GM19328 (cell line): ENCODE data around the gene NIP7.
"Not testable (repeated sequence)": the region's sequence is repeated elsewhere in the genome, so short reads cannot be mapped to it uniquely, and the experiment has no call there.

Source experiments
- ATAC-seq: cut with Tn5 transposase; IDR thresholded peaks from one replicate; pipeline ENCODE4 v1.9.1; 2021; ENCODE audit warnings: mild to moderate bottlenecking, moderate library complexity; ENCODE audit not compliant: unreplicated experiment

Gene NIP7

DNA sequence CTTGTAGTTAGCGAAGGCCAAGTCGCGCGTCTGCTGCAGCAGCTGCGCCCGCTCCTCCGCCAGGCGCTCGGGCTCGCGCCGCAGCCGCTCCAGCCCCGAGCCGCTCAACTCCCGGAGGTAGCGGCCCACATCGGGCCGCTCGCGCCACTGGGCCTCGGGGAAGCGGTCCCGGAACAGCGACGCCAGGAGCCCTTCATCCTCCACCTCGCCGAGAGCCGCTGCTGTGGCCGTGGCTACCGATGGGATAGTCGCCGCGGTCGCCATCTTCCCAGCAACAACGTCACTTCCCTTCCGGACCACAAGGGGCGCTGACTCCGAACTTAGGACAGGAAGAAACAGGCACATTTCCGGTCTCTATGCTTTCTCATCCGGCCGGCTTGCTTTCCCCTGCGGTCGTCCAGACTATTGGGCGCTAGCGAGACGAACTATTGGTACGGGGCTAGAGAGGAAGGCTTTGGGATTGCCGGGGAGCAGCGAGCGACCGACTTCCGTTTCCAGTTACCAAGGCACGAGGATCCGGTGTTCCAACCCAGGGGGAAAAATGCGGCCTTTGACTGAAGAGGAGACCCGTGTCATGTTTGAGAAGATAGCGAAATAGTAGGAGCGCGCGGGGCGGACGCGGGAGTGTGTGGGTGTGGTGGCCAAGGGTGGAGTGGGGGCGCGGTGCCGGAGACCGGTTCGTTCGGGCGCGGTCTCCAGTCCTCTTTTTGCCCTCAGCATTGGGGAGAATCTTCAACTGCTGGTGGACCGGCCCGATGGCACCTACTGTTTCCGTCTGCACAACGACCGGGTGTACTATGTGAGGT, at the start of gene NIP7, which contains the start of gene COG8:
Gene NIP7 (plus strand): TSS at position 484 of the 806 bp plus-strand sequence. CDS start 58 bp downstream, at position 542.
Gene COG8 (minus strand): TSS at position 276 of the 806 bp plus-strand sequence. CDS start 12 bp downstream, at position 264.
- ATAC-seq = peak; percentile 81

DNA sequence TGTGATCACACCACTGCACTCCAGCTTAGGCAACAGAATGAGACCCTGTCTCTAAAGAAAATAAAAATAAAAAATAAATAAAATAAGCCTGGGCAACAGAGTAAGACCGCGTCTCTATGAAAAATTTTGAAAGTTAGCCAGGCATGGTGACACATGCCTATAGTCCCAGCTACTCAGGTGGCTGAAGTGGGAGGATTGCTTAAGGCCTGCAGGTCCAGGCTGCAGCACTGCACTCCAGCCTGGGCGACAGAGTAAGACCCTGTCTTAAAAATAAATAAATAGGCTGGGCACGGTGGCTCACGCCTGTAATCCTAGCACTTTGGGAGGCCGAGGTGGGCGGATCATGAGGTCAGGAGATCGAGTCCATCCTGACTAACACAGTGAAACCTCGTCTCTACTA, 47.9 kb upstream of the NIP7 start:
- not testable (repeated sequence) for ATAC-seq

DNA sequence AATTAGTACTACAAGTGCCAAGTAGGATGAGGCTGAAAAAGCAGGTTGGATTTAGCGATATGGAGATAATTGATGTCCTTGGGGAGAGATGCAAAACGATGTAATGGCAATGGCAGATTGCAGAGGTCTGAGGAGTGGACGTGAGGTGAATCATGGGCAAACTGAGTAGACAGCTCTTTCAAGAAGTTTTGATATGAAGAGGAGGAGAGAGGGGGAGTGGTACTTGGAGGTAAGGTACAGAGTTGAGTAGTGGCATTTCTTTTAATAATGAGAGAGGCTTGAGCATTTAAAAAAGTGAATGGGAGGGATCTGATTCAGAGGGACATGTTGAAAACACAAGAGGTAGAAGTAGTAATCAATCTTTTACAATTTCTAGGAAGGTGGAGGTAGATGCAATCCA, 46.2 kb upstream of the NIP7 start:
- no peak for ATAC-seq

DNA sequence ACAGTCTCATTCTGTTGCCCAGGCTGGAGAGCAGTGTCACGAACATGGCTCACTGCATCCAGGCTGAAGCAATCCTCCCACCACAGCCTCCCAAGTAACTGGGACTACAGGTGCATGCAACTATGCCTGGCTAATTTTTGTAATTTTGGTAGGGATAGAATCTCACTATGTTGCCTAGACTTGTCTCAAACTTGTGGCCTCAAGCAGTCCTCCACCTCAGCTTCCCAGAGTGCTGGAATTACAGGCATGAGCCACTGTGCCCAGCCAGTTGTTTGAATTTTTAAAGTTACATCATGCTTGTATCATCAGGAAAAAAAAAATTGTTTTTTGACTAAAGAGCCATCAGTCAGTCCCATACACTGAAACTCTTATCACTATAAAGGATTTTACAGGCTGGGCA, 45.5 kb upstream of the NIP7 start:
- ATAC-seq = no peak

DNA sequence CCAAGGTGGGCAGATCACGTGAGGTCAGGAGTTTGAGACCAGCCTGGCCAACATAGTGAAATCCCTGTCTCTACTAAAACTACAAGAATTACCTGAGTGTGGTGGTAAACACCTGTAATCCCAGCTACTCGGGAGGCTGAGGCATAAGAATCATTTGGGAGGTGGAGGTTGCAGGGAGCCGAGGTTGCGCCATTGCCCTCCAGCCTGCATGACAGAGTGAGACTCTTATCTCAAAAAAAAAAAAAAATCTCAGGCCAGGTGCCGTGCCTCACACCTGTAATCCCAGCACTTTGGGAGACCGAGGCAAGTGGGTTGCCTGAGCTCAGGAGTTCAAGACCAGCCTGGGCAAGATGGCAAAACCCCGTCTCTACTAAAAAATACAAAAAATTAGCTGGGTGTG, 42.8 kb upstream of the NIP7 start:
- ATAC-seq = not testable (repeated sequence)

DNA sequence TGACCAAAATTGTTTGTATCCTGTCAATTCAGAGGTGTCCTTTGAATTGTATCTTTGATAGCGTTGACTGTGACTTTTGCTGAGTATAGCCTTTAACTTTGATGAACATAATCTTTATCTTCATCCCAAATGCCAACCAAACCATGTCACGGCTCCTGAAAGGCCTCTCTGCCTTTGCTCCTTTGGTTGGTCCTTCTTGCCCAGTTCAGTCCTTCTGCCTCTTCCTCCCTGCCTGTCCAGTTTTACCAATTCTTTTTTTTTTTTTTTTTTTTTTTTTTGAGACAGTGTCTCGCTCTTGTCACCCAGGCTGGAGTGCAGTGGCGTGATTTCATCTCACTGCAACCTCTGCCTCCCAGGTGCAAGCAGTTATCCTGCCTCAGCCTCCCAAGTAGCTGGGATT, 41.3 kb upstream of the NIP7 start:
- no peak for ATAC-seq

DNA sequence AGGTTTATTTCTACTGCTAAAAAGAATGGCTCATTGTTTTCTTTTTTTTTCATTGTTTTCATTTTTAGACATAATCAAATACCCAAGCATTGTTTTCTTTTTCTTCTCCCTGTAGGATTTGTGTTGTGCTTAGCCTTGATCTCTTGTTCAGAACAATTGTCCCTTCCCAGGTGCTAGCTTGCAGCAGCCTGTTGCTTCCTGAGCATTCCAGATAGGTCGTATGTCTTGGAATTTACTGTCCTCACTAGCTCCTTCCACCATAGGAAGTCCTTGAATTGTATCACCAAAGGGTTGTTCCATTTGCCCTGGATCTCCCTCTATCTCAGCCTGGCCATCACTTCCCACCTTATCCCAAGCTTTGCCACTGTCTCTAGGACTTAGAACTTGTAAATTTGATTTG, 38.4 kb upstream of the NIP7 start:
- ATAC-seq = no peak

DNA sequence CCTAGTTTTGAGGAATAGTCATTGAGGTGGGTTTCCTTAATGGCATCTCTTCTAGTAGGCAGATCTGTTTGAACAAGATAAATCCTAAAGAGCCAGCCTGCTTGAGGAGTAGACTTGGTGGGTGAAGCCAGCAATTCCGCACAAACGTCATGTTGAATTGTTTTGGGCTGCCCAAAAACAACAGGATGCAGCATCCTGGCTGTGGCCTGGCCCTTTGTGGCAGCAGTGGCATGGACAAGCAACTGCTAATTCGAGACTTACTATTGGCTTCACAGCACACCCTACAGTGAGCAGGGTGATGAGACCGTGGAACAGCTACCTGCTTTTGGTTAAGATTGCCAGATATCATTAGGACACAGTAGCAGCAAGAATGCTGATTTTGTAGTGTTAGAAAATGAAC, 37.7 kb upstream of the NIP7 start:
- no peak for ATAC-seq

DNA sequence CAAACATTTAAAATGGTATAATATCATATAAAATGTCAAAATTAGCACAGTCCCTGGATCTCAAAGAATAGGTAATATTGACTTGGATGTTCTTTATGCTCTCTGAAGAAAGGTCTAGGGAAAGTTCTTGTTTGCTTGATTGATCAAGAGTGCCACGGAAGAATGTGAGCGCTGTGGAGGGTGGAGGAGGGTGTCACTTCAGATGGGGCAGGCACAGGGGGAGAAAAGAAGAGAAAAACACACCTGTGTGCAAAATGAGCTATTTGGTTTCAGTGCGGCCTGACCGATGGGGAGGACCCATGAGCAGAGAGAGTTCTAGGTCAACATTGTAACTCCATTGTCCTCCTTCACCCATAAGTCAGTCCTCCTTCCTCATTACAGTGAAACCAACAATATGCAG, 37.3 kb upstream of the NIP7 start:
- ATAC-seq = no peak

DNA sequence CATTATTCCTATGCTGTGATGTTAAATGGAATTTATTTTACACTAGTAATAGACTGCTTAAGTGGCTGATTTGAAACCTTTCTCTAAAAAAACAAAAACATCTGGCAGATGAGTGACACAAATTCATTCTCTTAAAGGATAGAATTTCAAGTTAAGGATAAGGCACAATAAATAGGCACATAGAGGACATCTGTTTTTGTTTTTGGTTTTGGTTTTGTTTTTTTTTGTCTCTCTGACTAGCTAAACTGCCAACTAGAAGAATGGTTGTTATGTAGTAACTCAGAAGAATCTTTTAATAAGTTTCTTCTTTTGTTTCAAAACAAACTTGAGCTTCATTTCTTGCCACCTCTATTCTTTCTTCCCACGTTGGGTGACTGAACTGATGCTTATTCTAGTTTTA, 33.5 kb upstream of the NIP7 start:
- ATAC-seq = no peak

DNA sequence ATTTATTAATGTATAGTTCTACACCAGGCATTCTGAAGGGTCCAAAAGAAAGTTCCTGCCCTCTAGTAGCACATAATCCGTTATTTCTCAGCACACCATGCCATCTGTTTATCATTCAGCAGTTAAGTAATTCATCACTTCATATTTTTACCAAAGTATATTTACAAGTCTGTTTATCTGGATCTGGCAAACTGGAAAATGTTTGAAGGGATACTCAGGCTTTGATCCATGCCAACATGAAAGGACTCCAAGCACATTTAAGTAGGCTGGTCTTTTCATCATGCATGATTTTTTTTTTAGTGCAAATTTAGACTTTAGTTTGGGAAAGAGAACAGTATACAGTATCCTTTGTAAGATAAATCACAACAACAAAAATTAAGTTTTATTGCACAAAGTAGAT, 32.5 kb upstream of the NIP7 start:
- no peak for ATAC-seq

DNA sequence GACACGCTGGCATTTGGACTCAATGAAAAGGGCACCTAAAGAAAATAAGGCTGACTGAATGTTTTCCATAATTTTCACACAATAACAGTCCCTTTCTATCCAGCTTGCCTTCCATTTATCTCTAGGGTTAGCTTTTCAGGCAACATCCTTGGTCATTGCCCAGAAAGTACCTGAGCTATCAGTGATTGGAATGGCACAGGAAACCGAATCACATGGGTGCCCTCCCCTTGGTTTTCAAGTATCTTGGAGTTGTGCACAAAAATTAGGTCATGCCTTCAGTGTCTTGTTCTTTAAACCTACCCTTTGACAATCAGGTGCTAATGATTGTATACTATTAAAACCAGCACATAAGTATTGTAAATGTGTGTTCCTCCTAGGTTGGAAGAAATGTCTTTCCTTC, 31.7 kb upstream of the NIP7 start:
- ATAC-seq = no peak

DNA sequence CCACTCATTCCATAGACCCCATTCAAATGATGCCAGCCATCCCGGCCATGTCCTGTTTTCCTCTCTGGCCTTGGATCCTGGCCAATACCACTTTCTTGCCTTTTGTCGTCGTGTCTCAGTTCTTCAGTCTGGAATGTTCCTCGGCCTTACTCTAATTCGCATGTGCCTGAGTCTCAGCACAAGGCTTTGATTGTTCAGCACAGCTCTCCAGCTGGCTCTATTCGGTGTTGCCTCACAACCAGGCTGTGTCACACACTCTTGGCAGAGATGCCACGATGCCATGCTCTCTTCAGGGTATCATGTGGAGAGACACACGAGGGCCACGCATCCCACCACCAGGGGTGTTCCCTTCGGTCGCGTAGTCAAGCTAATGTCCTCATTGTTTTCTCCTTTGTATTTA, 30.3 kb upstream of the NIP7 start:
- ATAC-seq = no peak

DNA sequence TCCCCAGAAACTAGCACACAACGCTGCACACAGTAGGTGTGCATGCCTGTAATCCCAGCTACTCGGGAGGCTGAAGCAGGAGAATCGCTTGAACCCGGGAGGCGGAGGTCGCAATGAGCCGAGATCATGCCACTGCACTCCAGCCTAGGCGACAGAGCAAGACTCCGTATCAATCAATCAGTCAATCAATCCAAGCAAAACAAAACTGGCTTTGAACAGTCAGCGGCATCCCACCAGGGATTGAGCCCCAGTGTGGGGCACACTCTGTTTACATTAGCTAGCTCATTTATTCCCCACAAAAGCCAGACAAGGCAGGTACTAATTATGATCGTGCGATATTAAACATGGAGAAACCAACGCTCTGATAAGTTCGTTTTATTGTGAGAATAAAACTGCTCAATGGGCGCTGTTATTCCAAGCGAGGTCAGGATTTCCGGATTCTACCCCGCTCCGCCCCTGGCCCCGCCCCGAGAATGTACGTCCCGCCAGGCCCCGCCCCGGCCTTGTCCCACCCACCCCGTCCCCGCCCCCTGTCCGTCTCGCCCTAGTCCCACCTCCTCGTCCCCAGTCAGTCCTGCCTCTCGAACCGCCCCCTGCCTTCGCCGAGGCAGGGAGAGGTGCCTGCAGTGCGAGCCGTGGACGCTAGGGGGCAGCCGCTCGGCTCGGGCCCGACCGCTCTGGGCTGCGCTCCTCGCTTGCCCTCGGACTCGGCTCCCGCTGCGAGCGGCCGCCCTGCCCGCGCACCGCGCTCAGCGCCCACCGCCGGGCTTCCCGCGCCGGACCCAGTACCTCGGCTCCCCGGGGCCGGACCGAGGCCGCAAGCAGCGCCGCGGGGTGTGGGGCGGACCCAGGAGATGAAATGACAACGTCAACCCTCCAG, 28.7 kb upstream of the NIP7 start, which contains the start of gene VPS4A:
Gene VPS4A (plus strand): TSS at position 698 of the 880 bp plus-strand sequence. CDS start 162 bp downstream, at position 860.
- peak; percentile 94 for ATAC-seq

DNA sequence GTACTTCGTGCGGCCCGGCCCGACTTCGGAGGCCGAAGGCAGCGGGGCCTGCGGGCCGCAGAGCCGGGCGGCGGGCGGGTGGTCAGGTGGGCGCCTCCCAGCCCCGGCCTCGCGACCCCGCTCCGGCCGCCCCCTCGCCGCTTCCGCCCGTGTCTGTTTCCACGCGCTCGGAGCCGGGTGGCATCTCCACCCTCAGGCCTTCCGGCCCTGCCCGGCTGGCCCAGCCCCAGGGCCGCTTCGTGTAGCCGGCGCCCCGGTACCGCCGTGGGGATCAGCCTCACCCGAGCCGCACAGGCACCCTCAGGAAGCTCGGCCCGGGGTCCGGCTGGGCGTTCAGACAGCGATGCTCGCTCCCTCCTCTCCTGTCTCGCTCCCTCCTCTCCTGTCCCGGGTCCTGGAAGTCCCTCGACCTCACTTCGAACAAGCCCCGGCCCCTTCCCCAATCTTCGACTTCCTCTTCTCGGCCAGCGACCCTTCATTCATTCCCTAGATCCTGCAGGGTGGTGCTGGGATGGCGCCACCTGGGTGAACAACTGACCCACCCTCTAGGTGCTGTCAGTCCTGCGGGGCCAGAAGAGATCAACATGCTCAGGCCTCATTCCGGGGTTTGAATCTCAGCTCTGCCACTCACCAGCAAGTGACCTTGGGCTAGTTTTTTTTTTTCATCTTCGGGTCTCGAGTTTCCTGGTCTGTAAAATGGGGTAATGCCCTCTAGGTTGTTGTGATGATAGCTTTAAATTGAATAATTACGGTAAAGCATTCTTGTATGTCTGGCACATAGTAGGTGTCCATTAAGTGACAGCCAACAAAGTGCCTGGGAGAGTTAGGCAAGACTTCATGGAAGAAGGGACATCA, 27.8 kb upstream of the NIP7 start:
- ATAC-seq = peak; percentile 51

DNA sequence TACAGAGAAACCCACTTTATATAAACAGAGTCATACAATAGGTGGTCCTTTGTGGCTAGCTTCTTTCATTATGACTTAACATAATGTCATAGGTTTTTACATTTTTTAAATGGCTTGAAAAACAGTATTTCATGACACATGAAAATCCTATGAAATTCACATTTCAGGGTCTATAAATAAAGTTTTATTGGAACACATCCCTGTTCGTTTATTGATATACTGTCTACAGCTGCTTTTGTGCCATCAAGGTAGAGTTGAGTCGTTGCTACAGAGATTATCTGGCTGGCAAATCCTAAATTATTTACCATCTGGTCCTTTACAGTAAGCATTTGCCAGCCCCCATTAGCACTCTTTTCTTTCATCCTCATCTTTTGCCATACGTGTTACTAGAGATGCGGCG, 26.1 kb upstream of the NIP7 start:
- ATAC-seq = no peak

DNA sequence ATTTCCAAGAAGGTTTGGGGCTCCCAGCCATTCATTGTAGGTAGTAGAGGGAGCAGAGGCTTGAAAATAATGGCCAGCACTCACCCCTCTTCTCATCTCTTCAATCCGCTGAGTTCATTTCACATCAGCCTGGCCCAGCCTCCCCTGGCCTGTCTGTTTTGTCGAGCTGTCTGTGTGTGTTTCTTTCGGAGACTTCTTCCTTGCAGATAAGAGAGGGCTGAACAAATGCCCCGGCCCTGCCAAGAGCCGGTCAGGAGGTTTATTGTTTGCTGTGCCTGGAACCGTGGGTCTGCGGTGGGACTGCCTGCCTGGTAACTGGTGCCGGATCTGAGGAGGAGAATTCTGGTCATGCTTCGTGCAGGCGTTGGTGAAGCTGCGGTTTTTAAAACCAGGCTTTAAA, 25.0 kb upstream of the NIP7 start:
- no peak for ATAC-seq

DNA sequence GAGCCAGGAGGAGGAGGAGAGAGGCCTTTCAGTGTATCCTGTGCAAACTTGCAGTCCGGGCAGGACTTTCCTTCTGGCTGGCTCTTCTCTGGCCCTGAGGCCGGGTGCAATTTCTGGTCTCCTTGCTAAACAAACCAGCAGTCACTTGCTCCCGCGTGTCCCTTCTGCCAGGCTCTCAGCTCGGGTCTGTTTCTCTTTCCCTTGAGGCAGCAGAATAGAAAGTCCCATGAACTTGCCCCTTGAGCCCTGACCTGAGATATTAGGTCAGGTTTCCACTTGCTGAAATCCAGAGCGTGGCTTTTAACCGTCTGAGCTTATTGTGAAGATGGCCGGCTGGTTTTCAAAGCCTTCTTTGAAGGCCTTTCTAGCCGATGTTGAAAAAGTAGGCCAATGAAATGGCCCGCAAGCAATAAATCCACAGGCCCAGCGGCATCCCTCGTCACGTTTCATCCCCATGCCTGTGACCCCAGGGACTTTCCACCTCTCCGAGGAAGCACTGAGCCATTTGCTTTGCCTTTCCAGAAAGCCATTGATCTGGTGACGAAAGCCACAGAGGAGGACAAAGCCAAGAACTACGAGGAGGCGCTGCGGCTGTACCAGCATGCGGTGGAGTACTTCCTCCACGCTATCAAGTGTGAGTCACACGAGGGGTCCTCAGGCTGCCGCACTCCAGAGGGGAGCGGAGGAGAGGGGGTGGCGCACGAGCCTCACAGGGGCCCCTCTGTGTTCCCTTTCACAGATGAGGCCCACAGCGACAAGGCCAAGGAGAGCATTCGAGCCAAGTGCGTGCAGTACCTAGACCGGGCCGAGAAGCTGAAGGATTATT, 23.9 kb upstream of the NIP7 start:
- ATAC-seq = no peak

DNA sequence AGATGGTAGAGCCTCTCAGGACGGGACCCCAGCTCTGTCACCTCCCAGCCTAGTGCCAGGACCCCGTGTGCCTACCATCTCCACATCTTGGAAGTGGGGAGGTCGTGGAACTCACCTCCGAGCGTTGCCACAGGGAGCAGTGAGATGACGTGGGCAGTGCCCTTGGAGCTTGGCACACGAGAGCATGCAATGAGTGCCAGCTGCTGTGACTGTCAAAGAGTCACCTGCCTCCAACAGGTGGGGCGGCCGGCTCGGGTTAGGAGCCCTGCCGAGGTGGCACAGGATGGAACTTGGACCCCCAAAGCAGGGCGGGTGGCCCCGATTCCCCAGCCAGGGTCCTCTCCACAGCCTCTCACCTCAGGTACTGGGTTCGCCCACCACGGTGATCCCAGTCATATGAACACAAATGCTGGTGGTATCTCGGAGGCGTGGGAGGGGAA, 23.0 kb upstream of the NIP7 start:
- no peak for ATAC-seq
